GM12872 (cell line): ENCODE measurements around the gene PCBP2.

Experiments
- CTCF ChIP-seq: IDR thresholded peaks from 3 replicates; pipeline ENCODE4 v1.5.1; 2011; ENCODE audit warnings: low read depth, mild to moderate bottlenecking, low read length, moderate library complexity; ENCODE audit not compliant: insufficient read depth

PCBP2 gene

GRCh38 chr12:53423597-53423996 is 28.3 kb upstream of the PCBP2 start, which contains the start of gene AMHR2:
Gene AMHR2, plus strand, starts transcription at chr12:53423855. Its CDS starts 80 bp downstream, at chr12:53423935.
- TF ChIP-seq CTCF, result no peak

- no peak for TF ChIP-seq CTCF
Observed at GRCh38 chr12:53424626-53425514, 27.0 kb upstream of the PCBP2 start.

- no peak for TF ChIP-seq CTCF
Observed at GRCh38 chr12:53425515-53426150, 26.3 kb upstream of the PCBP2 start.

GRCh38 chr12:53427905-53428594 is 23.9 kb upstream of the PCBP2 start:
- no peak for TF ChIP-seq CTCF

GRCh38 chr12:53428741-53429140 is 23.2 kb upstream of the PCBP2 start:
- no peak for TF ChIP-seq CTCF

- TF ChIP-seq CTCF, result no peak
Observed at GRCh38 chr12:53430116-53430515, 21.8 kb upstream of the PCBP2 start.

GRCh38 chr12:53431187-53431586 is 20.7 kb upstream of the PCBP2 start:
- no peak for TF ChIP-seq CTCF
